Mononuclear cell (primary cell): ENCODE data around the gene CRIM1. TPM values are rescaled to one million over a fixed set of nuclear protein-coding genes. Genes with fewer than 3 reads are reported as not detected.

Experiments used
- H3K27me3 ChIP-seq: 2 replicates; pipeline ENCODE4 v1.6.0; 2011; ENCODE audit warnings: low read length, control low read depth; ENCODE audit not compliant: insufficient read depth
- H3K4me1 ChIP-seq: 2 replicates; pipeline ENCODE4 v1.5.1; 2011; ENCODE audit warnings: mild to moderate bottlenecking, low read length, control low read depth; ENCODE audit not compliant: insufficient read depth
- H3K4me3 ChIP-seq: 2 replicates; pipeline ENCODE4 v1.5.1; 2011; ENCODE audit warnings: mild to moderate bottlenecking, low read length, moderate library complexity
- H3K9me3 ChIP-seq: 2 replicates; pipeline ENCODE4 v1.5.1; 2011; ENCODE audit warnings: low read depth, mild to moderate bottlenecking, control low read depth, low read length
- total RNA-seq: library from RNA; depleted of rRNA; stranded (reverse); fragments of >200 nt; gene quantifications from one replicate; pipeline ENCODE4 v1.2.3, GENCODE V29; 2012

CRIM1 gene
- total RNA-seq, 1 donor, result 2.7 TPM

DNA sequence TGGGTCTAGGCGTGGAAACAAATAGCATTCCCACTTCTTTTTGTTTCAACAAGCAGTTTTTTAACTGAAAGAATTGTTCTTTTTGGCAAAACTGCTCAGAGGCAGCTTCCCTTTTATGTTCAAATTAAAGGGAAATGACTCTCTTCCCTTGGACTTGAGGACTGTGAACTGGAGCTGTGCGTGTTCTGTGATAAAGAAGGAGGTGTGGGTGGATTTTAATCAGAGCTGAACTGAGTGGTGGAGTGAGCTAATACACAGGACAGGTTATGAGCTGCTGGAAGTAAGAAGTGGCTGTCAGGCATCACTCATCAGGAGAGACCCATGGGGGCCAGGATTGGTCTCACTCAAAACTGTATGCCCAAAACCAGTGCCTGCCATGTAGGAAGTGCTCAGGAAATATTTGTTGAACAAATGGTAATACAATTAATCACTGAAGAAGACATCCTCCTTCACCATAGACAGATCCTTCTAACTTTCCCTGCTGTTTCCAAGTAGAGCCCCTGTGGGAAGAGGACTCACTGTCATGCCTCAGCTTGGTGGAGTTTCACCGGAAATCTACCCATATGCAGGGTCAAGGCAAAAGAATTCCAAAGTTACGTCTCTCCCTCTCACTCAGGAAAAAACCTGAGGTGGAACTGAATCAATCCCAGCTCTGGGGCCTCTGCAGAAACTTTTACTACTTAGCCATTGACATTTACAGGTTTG, 186.5 kb downstream of the CRIM1 start:
- Histone ChIP-seq H3K4me3 (no peak overlapping the region), H3K27me3 (no peaks in the 10 kb centered on the region), H3K4me1 (no peaks in the 10 kb centered on the region), H3K9me3 (no peaks in the 10 kb centered on the region)

DNA sequence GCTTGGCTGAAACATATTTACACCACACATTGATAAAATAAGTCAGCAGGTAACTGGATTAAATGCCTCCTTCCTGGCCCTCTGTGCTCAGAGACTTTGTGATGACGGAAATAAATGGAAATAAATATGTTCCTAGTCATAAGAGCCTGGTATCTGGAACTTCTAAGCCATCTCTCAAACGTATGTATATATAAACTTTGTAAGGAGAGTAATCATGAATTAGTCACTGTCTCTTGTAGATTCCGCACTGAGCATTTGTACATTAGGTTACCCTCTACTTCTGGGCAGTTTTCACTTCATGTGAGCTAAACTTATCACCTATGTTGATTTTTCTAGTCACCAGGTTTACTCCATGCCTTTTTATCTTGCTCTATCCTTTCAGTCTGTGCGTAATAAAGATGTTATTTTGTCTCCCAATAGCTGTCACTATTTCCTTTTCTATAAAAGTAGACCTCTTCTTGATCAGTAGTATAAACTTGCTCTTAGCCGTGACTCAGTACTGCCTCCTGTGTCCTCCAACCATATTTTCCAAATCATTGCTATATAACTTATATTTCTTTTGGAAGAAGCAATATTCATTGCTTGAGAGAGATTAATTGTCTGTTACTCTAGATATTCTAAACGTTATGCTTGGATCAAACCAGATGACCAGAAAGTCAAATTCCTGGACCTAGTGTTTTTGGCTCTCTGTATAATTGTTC, 189.2 kb downstream of the CRIM1 start:
- Histone ChIP-seq H3K4me3 (no peak overlapping the region), H3K9me3 (no peaks in the 10 kb centered on the region), H3K4me1 (no peaks in the 10 kb centered on the region), H3K27me3 (no peaks in the 10 kb centered on the region)

DNA sequence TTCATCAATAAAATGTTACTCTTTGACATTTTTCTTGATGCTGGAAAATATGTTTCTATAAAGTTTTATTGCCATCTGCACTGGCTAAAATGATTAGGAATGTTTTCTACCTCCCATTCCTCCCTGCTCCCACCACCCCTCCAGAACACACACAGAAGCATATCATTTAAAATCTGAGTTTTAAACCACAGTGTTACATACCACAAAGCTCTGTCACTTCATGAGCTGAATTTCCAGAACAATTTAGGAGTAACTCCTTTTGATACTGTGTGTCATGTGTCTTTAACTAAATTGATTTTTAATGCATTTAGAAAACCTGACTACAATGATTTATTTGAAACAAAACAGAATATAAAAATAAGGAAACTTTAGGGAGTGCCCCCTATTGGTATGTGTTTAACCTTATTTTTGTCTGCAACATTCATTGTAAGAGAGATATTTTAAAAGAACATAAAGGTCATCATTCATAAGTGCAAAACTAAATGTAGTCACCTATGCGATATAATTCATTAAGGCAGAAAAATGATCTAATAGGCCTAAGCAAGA, 190.4 kb downstream of the CRIM1 start:
- H3K9me3 ChIP-seq, result no peaks in the 10 kb centered on the region
- H3K27me3 ChIP-seq, result no peaks in the 10 kb centered on the region
- H3K4me1 ChIP-seq, result no peaks in the 10 kb centered on the region
- no peak overlapping the region for H3K4me3 ChIP-seq

DNA sequence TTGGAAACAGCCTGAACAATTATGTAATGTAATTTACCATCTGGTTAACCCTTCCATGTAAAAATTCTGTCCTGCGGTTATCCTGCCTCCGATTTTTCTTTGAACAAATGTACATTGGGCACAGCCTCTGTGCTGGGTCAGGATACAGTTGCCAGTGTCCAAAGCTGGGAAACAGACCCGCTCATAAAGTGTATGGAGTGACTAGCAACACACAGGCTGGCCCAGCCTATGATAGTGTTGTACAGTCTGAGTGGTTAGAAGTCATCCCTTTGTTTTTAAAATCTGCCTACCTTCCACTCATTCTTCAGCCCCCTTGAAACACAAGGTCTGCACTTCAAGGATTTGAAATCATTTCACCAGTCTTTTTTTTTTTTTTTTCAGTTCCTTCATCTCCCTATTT, 192.3 kb downstream of the CRIM1 start:
- H3K4me1 ChIP-seq, result peaks cover 1% of the 10 kb centered on the region
- H3K9me3 ChIP-seq, result no peaks in the 10 kb centered on the region
- no peak overlapping the region for H3K4me3 ChIP-seq
- H3K27me3 ChIP-seq, result no peaks in the 10 kb centered on the region

DNA sequence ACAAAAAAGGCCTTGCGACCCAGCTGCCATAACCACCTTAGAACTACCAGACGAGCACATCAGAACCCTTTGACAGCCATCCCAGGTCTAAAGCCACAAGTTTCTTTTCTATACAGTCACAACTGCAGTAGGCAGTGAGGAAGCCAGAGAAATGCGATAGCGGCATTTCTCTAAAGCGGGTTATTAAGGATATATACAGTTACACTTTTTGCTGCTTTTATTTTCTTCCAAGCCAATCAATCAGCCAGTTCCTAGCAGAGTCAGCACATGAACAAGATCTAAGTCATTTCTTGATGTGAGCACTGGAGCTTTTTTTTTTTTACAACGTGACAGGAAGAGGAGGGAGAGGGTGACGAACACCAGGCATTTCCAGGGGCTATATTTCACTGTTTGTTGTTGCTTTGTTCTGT, 193.6 kb downstream of the CRIM1 start:
- H3K4me3 ChIP-seq, result no peak overlapping the region
- H3K27me3 ChIP-seq, result no peaks in the 10 kb centered on the region
- H3K4me1 ChIP-seq, result peaks cover 14% of the 10 kb centered on the region
- H3K9me3 ChIP-seq, result no peaks in the 10 kb centered on the region

DNA sequence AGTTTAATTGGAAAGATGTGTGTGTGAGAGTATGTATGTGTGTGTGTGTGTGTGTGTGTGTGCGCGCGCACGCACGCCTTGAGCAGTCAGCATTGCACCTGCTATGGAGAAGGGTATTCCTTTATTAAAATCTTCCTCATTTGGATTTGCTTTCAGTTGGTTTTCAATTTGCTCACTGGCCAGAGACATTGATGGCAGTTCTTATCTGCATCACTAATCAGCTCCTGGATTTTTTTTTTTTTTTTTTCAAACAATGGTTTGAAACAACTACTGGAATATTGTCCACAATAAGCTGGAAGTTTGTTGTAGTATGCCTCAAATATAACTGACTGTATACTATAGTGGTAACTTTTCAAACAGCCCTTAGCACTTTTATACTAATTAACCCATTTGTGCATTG, 194.4 kb downstream of the CRIM1 start:
- Histone ChIP-seq H3K9me3 (no peaks in the 10 kb centered on the region), H3K4me1 (peaks cover 22% of the 10 kb centered on the region), H3K27me3 (no peaks in the 10 kb centered on the region), H3K4me3 (no peak overlapping the region)

DNA sequence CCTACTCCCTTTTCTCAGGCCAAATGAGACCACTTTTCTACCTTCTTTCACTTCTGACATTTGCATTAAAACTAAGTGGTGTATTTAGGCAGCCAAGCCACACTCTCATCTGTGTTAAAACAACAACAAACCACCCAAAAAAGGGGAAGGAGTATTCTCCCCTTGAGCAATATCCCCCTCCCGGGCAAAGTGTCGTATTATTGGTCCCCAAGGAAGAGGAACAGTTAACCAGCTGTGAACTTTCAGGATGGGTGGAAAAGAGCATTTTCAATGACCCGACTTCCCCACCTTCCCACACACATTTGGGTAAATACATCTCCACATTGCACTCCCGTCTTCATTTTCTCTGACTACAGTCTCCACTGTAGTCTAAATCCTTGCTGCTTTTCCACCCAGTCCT, 198.1 kb downstream of the CRIM1 start:
- no peak overlapping the region for H3K4me3 ChIP-seq
- no peaks in the 10 kb centered on the region for H3K27me3 ChIP-seq
- peaks cover 26% of the 10 kb centered on the region for H3K4me1 ChIP-seq
- no peaks in the 10 kb centered on the region for H3K9me3 ChIP-seq

DNA sequence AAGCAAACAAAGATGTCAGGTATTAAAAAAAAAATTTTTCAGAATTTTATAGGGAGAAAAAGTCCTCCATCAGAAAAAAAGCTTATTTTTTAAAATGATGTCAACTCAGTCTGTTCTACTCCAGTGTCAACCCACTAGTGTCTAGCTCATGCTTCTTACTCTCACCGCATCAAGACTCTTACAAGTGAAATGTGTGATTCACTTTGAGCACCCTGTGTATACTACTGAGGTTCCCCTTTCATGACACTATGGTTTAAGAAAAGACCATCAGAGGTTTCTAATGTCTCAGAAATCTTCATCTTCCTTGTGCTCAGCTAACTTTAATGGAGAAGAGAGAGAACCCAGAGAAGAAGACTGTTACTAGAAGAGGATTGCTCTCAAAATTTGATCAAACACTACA, 199.0 kb downstream of the CRIM1 start:
- H3K27me3 ChIP-seq, result no peaks in the 10 kb centered on the region
- no peak overlapping the region for H3K4me3 ChIP-seq
- no peaks in the 10 kb centered on the region for H3K9me3 ChIP-seq
- peaks cover 26% of the 10 kb centered on the region for H3K4me1 ChIP-seq

DNA sequence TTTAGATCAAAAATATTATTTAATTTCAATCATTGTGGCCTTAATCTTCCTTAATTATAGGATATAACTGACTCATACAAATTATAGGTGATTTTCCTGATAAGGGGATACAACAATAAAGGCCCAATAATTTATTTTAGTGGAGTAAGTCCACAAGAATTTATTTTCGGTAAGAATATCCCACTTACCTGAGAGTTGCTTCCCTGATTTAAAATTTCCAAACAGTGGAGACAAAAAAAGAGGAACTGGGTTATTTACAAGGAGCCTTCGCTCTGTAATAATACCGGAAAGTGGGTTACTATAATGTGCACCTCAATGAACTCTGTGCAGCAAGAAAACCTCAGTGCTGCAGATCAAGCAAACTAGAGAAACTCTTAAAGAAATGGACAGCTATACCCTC, 200.2 kb downstream of the CRIM1 start:
- Histone ChIP-seq H3K4me3 (no peak overlapping the region), H3K9me3 (no peaks in the 10 kb centered on the region), H3K27me3 (no peaks in the 10 kb centered on the region), H3K4me1 (peaks cover 26% of the 10 kb centered on the region)

DNA sequence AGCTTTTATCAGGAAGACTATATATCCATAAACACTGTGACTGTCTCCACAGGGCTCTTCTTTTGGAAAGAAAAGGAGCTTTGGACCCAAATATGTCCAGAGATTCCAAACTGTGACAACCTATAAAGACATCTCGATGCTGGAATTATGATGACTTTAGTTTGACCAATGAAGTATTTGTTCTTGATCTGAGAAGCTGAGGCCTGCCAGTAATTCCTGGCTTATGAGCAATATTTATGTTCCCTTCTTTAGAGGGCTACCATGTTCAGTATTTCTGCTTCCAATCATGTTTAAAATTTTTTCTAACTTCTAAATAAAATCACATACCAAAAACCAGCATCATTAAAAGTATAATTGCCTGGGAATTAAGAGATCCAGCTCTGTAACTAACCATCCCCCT, 201.3 kb downstream of the CRIM1 start:
- Histone ChIP-seq H3K4me1 (peaks cover 34% of the 10 kb centered on the region), H3K27me3 (no peaks in the 10 kb centered on the region), H3K4me3 (no peak overlapping the region), H3K9me3 (no peaks in the 10 kb centered on the region)

DNA sequence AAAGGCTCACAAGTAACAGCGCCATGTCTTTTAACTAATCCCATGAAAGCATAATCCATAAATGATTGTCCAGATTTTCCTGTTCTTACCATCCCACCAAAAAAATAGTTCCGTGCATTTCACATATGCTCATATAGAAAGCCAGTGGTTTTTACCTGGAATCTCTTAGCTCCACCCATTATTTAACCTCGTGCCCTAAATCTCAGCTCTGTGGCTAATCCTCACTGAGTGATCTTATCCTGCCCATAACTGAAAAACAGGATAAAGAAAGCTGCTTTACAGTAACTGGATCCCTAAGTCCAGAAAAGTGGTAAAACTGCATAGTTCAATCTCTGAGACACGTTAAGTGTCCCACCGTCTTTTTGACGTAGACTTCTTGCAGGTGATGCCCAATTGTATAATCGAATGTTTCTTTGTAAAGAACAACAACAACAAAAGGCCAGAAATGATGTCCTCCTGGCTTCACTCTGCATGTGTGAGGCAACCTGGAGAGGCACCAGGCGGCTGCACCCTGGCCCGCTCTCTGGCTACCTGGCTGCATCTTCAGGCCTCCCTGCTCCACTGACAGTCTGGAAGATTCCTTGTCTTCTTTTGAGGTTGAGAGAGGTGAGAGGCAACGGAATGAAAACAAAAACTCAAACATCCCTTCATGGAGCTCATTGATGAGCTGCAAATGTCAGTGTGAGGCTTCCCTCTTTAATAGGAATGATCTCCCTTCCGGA, 203.8 kb downstream of the CRIM1 start:
- no peak overlapping the region for H3K4me3 ChIP-seq

DNA sequence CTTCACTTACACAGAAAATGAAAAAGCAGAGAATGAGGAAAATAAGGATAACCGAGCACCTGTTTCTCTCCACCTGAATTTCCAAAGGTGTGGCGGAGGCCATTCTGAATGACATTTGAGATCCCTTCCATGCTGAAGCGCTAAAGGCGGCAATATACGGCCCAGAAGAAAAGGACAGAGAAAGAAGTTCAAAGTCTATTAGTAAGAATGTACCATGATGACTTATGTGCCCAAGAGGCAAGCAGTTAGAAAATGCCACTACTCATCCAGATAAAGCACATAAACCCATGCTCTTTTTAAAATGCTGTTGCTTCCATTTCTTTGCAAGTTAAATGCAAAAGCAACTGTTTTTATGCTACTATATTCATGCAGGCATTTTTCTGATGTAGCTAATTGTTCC, 205.1 kb downstream of the CRIM1 start:
- H3K4me1 ChIP-seq, result peaks cover 39% of the 10 kb centered on the region
- no peak overlapping the region for H3K4me3 ChIP-seq
- H3K9me3 ChIP-seq, result no peaks in the 10 kb centered on the region
- no peaks in the 10 kb centered on the region for H3K27me3 ChIP-seq

More for the DNA sequence above, 203.8 kb downstream of the CRIM1 start:
- Histone ChIP-seq H3K4me1 (peaks cover 40% of the 10 kb centered on the region), H3K9me3 (no peaks in the 10 kb centered on the region), H3K27me3 (no peaks in the 10 kb centered on the region)

DNA sequence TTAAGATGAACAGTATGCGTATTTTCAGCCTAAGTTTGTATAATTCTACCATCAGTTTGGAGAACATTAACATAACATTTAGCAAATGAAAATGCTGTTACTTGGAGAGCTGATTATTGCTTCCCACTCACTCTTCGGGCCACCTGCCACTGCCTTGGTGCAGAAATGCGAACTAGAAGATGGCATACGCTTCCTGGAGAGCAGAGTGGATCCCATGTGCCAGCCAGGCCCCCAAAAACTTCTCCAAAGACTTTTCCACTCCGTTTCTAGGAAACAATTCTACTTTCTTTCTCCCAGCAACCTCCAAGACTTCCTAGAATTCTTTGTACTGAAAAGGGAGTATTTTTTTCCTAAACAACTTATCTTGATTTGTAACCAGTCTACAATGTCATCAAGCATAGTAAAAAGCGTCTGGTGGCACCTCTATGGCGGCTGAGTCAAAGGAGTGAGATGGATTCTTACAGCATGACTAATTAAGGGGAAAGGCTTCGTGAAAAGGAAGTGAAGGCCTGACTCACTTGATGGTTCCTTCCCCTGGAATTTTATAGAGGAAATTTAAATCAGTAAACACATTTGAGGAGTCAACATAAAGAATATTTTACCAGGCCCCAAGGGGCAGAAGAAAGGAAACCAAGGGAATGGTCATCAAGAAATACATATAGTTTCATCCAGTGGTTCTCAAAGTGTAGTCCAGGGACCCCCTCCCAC, 205.8 kb downstream of the CRIM1 start:
- Histone ChIP-seq H3K4me1 (peaks cover 35% of the 10 kb centered on the region), H3K4me3 (no peak overlapping the region), H3K9me3 (no peaks in the 10 kb centered on the region), H3K27me3 (no peaks in the 10 kb centered on the region)

DNA sequence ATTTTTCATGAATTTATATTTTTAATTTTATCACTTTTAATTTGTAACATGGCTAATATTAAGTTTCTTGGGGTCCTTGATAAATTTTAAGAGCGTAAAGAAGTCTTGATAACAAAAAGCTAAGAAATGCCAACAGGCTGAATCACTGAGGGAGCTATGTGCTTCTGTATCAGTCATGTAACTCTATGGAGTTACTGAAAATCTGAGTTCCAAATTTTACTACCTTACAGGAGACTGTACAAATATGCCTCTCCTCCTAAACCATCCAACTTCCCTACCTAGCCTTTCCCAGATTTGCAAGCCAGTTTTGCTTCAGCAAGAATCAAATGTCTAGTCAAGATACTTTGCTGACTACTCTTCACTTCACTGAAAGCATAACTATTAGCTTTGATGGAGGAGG, 206.7 kb downstream of the CRIM1 start:
- no peak overlapping the region for H3K4me3 ChIP-seq
- no peaks in the 10 kb centered on the region for H3K27me3 ChIP-seq
- H3K4me1 ChIP-seq, result peaks cover 35% of the 10 kb centered on the region
- H3K9me3 ChIP-seq, result no peaks in the 10 kb centered on the region
